ENCODE data around the gene MT1B.

GRCh38 chr16:56700195-56700594 is 48.5 kb downstream of the MT1B start:
- TF ChIP-seq MAX (IDR thresholded peaks at IDR 0.05; ENCODE audit: low read depth) (no peak), CTCF (IDR thresholded peaks at IDR 0.05) (no peak), POLR2AphosphoS5 (IDR thresholded peaks at IDR 0.05; ENCODE audit: low read depth, low read length) (no peak), MXI1 (IDR thresholded peaks at IDR 0.05; ENCODE audit: low read depth, low read length) (no peak), USF1 (IDR thresholded peaks at IDR 0.05; ENCODE audit: borderline replicate concordance, low read depth) (no peak), JUND (IDR thresholded peaks at IDR 0.05) (no peak), TAF1 (IDR thresholded peaks at IDR 0.05; ENCODE audit: borderline replicate concordance, low read depth, low read length) (no peak), EP300 (IDR thresholded peaks at IDR 0.05; ENCODE audit: borderline replicate concordance in 1 of 2, low read depth in 1 of 2, low read length in 1 of 2) (no peak), RAD21 (IDR thresholded peaks at IDR 0.05; ENCODE audit: low read length) (no peak), FOXM1 (IDR thresholded peaks at IDR 0.05; ENCODE audit: low read depth) (no peak), FOSL2 (IDR thresholded peaks at IDR 0.05; ENCODE audit: borderline replicate concordance, low read depth) (no peak), GABPA (IDR thresholded peaks at IDR 0.05; ENCODE audit: low read depth) (no peak), ZBTB33 (IDR thresholded peaks at IDR 0.05; ENCODE audit: borderline replicate concordance, low read depth) (no peak)
